Measurements from ENCODE around the gene NCOA4. TPM values are rescaled to one million over a fixed set of nuclear protein-coding genes. Genes with fewer than 3 reads are reported as not detected.
"Not testable (repeated sequence)": the region's sequence is repeated elsewhere in the genome, so short reads cannot be mapped to it uniquely, and the experiment has no call there.

Gene NCOA4
- total RNA-seq, 1 experiment from 2014 or later, result 146 TPM

- in situ Hi-C loops (cut with HindIII; ENCODE audit: low pct_unique_long_range_greater_than_20kb, low sequenced_read_pairs); DNase-seq (ENCODE audit: low read depth, low spot score): not testable (repeated sequence)
Measured at GRCh38 chr10:45971019-45971418, 59.4 kb downstream of the NCOA4 start.

DNA sequence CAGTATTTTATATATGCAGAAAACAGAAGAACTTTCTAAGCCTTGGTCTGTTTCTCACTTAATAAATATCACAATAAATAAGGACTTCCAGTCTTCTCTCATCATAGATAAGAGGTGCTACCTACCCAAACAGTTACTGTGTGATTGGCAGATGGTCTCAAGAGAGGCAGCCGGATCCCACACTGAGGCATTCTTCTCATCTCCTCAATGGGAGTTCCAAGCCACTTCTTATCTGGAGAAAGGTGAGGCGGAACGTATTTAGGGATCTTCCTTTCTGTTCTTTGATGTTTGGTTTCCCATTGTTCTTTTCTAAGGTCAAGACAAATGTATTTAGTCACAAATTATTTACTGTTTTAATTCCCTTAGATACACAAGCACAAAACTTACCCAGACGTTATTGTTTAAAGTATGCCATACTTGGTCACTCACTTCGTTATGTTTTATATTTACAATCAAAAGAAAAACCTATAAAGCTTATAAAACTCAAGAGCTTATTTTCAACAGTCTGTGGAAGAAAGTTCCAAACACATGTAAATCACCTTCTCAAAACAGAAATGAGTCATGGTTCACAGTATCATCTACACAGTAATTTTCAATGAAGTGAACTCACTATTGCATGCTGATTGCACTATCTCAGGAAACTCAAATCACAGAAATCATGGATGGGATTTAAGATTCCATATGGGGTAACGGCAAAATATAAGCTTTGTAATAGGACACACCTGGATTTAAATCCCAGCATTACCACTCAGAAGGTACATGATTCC lies 67.6 kb downstream of the NCOA4 start:
- in situ Hi-C loops (cut with HindIII; ENCODE audit: low pct_unique_long_range_greater_than_20kb, low sequenced_read_pairs); DNase-seq (ENCODE audit: low read depth, low spot score): not testable (repeated sequence)

GRCh38 chr10:45957928-45958327 lies 72.5 kb downstream of the NCOA4 start:
- in situ Hi-C loops (cut with HindIII; ENCODE audit: low pct_unique_long_range_greater_than_20kb, low sequenced_read_pairs), result not testable (repeated sequence)

DNA sequence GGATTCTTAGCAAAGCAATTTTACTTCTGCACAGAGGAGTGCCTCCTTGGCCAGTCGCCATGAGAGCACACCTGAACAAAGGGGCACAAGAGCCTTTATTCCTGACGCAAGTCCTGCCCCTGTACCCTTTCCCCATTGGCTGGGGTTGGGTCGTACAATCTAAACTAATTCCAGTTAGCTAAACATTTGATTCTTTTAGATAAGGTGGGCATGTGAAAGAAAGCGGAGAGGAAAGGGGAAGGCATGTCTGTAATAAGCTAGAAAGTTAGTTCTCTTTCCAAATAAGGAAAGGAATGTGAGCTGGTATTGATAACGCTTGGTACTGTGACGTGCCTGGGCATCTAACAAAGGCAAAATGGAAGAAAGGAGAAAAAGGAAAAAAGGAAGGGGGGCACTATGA lies 73.8 kb downstream of the NCOA4 start:
- DNase-seq (ENCODE audit: low read depth, low spot score); in situ Hi-C loops (cut with HindIII; ENCODE audit: low pct_unique_long_range_greater_than_20kb, low sequenced_read_pairs): not testable (repeated sequence)

More at GRCh38 chr10:45957928-45958327, 72.5 kb downstream of the NCOA4 start:
- not testable (repeated sequence) for DNase-seq (ENCODE audit: low read depth, low spot score)

Small RNAs within 50 kb of the gene (small RNA-seq; reads per million reads assigned to genes)
- 0 reads per million in 2 experiments for gene SNORA74C-1

Other genes starting within 250 kb of the NCOA4 start
- gene AGAP4, start 183.1 kb downstream of the NCOA4 start, total RNA-seq (2014; rRNA removed; shearing (Covaris generic)), result 2.2 and 2.8 TPM in 2 replicates
- gene TIMM23, start 58.1 kb downstream of the NCOA4 start, total RNA-seq (2014; rRNA removed; shearing (Covaris generic)), result 73.9 and 81.2 TPM in 2 replicates
- gene MSMB, start 15.6 kb upstream of the NCOA4 start, total RNA-seq (2014; rRNA removed; shearing (Covaris generic)), result not detected in 2 replicates